Endothelial cell of umbilical vein (primary cell): ENCODE measurements around the gene FGR.

Source experiments
- CTCF ChIP-seq, 2 donors: IDR thresholded peaks; 1 replicate in 1 of 2; 2 replicates in 1 of 2; pipeline ENCODE4 v1.5.1; 2011; ENCODE audit warnings: low read length in 2 of 2, mild to moderate bottlenecking in 2 of 2, moderate library complexity in 2 of 2, control low read depth in 1 of 2, inconsistent platforms in 1 of 2, low read depth in 1 of 2; ENCODE audit not compliant: insufficient read depth in 1 of 2; ENCODE audit errors: extremely low read depth in 1 of 2
- POLR2A ChIP-seq: IDR thresholded peaks from 2 replicates; pipeline ENCODE4 v1.6.1; 2012; ENCODE audit warnings: low read depth, mild to moderate bottlenecking, control low read depth, low read length

- TF ChIP-seq CTCF (IDR thresholded peaks at IDR 0.05; ENCODE audit: extremely low read depth in 1 of 2, insufficient read depth in 1 of 2, low read depth in 1 of 2, low read length in 2 of 2) (no peak), POLR2A (no peak)
Measured at GRCh38 chr1:27665016-27665651, 30.1 kb upstream of the FGR start.
